K562 (cell line): ENCODE measurements around the gene POC5. TPM values are rescaled to one million over a fixed set of nuclear protein-coding genes. Genes with fewer than 3 reads are reported as not detected.
A peak's percentile ranks its signal among the peaks of the same experiment; 100 is the strongest.

ENCODE experiments used
- BDP1 ChIP-seq: IDR thresholded peaks from 3 replicates; pipeline ENCODE4 v1.6.1; 2011; ENCODE audit not compliant: insufficient read length, insufficient read depth
- CHD1 ChIP-seq: fragments of 200-600 bp; sonication (generic); IDR thresholded peaks from one replicate; pipeline ENCODE4 v1.6.1; 2012; ENCODE audit warnings: mild to moderate bottlenecking, moderate library complexity, low read length, inconsistent platforms
- RAD21 ChIP-seq, 2 experiments: fragments of 250-450 bp in 1 of 2; fragments of 450-650 bp in 1 of 2; sonication (Bioruptor Pico) in 1 of 2; formaldehyde crosslinking in 1 of 2; IDR thresholded peaks in 1 of 2; conservative IDR thresholded peaks in 1 of 2; 2 replicates each; pipeline versions ENCODE4 v1.4.0 to v1.8.0; 2020 to 2022; ENCODE audit warnings: mild to moderate bottlenecking in 2 of 2, moderate library complexity in 1 of 2
- SMC3 ChIP-seq: conservative IDR thresholded peaks from 2 replicates; pipeline ENCODE4 v1.6.1; 2011; ENCODE audit warnings: low read depth, low read length, improper control_type of control experiment; ENCODE audit not compliant: insufficient read depth
- SP1 ChIP-seq: sonication (generic); formaldehyde crosslinking; IDR thresholded peaks from 2 replicates; pipeline ENCODE4 v1.8.1; 2022; ENCODE audit warnings: mild to moderate bottlenecking, missing genetic modification reagents
- STAG1 ChIP-seq: sonication (generic); formaldehyde crosslinking; IDR thresholded peaks from 2 replicates; pipeline ENCODE4 v1.5.0; 2020; ENCODE audit warnings: missing genetic modification reagents, borderline replicate concordance
- TARDBP ChIP-seq: fragments of 450-650 bp; IDR thresholded peaks from 2 replicates; pipeline ENCODE4 v1.6.1; 2016
- TCF7 ChIP-seq: sonication (generic); IDR thresholded peaks from 2 replicates; pipeline ENCODE4 v1.6.1; 2016; ENCODE audit warnings: antibody characterized with exemption, borderline replicate concordance
- ZKSCAN3 ChIP-seq: fragments of 250-450 bp; sonication (Bioruptor Pico); IDR thresholded peaks from 2 replicates; pipeline ENCODE4 v1.4.0; 2020
- ZNF24 ChIP-seq: fragments of 450-650 bp; IDR thresholded peaks from 2 replicates; pipeline ENCODE4 v1.6.1; 2016
- ZZZ3 ChIP-seq: fragments of 450-650 bp; IDR thresholded peaks from 2 replicates; pipeline ENCODE4 v1.6.1; 2016; ENCODE audit warnings: antibody characterized with exemption, mild to moderate bottlenecking, moderate library complexity
- polyA plus RNA-seq, 8 experiments: library from polyadenylated mRNA; depleted of rRNA in 4 of 8; stranded (reverse) in 5 of 8; unstranded in 3 of 8; fragments of >200 nt; fragmentation: Nextera tagmentation in 2 of 8; fragmentation: Illumina TruSeq in 1 of 8; extraction: Ambion mirVana in 2 of 8; extraction: Trizol in 1 of 8; gene quantifications; 2 replicates each; pipeline versions ENCODE4 v1.2.1 to v1.2.3, GENCODE V29; 2011 to 2014; ENCODE audit warnings: inconsistent platforms in 1 of 8, missing spikeins in 1 of 8
- total RNA-seq, 7 experiments: library from RNA; depleted of rRNA in 6 of 7; stranded (reverse); fragments of >200 nt in 6 of 7; fragmentation: Illumina TruSeq in 2 of 7; extraction: Trizol in 2 of 7; gene quantifications; 2 replicates each; pipeline versions ENCODE4 v1.2.1 to v1.2.3, GENCODE V29; 2011 to 2021; ENCODE audit warnings: low replicate concordance in 1 of 7
- TF ChIP-seq, protein P1 (sequence below), 2 experiments: fragments of 450-650 bp; formaldehyde crosslinking in 1 of 2; IDR thresholded peaks; 2 replicates each; pipeline versions ENCODE4 v1.4.0 to v1.6.1; 2014 to 2020; ENCODE audit warnings: mild to moderate bottlenecking in 2 of 2, borderline replicate concordance in 1 of 2, low read depth in 1 of 2
- TF ChIP-seq, protein P2 (sequence below): fragments of 450-650 bp; IDR thresholded peaks from 2 replicates; pipeline ENCODE4 v1.6.1; 2016

The POC5 gene
- total and polyA plus RNA-seq, 9 of the 15 experiments (the other 6 are each of a cell fraction or from before 2014, with no cell fraction given) = 14.5 to 38.2 (median 27.0) TPM

- TF ChIP-seq, protein P1, sequence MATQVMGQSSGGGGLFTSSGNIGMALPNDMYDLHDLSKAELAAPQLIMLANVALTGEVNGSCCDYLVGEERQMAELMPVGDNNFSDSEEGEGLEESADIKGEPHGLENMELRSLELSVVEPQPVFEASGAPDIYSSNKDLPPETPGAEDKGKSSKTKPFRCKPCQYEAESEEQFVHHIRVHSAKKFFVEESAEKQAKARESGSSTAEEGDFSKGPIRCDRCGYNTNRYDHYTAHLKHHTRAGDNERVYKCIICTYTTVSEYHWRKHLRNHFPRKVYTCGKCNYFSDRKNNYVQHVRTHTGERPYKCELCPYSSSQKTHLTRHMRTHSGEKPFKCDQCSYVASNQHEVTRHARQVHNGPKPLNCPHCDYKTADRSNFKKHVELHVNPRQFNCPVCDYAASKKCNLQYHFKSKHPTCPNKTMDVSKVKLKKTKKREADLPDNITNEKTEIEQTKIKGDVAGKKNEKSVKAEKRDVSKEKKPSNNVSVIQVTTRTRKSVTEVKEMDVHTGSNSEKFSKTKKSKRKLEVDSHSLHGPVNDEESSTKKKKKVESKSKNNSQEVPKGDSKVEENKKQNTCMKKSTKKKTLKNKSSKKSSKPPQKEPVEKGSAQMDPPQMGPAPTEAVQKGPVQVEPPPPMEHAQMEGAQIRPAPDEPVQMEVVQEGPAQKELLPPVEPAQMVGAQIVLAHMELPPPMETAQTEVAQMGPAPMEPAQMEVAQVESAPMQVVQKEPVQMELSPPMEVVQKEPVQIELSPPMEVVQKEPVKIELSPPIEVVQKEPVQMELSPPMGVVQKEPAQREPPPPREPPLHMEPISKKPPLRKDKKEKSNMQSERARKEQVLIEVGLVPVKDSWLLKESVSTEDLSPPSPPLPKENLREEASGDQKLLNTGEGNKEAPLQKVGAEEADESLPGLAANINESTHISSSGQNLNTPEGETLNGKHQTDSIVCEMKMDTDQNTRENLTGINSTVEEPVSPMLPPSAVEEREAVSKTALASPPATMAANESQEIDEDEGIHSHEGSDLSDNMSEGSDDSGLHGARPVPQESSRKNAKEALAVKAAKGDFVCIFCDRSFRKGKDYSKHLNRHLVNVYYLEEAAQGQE (IDR thresholded peaks at IDR 0.05; ENCODE audit: borderline replicate concordance) = peak; percentile 45; the same call in 1 of the 2 replicates
- TF ChIP-seq, protein P1 (CRISPR knock-in tag; IDR thresholded peaks at IDR 0.05; ENCODE audit: low read depth) = no peak
- TF ChIP-seq ZNF24 = no peak
- TF ChIP-seq CHD1 = no peak
- TF ChIP-seq ZZZ3 = no peak
- no peak for TF ChIP-seq ZKSCAN3 (CRISPR knock-in tag)
- TF ChIP-seq SMC3 = peak; percentile 58
- TF ChIP-seq, protein P2, sequence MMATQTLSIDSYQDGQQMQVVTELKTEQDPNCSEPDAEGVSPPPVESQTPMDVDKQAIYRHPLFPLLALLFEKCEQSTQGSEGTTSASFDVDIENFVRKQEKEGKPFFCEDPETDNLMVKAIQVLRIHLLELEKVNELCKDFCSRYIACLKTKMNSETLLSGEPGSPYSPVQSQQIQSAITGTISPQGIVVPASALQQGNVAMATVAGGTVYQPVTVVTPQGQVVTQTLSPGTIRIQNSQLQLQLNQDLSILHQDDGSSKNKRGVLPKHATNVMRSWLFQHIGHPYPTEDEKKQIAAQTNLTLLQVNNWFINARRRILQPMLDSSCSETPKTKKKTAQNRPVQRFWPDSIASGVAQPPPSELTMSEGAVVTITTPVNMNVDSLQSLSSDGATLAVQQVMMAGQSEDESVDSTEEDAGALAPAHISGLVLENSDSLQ = no peak
- peak; percentile 51 to 66 for TF ChIP-seq RAD21 (CRISPR knock-in tag; conservative IDR thresholded peaks at IDR 0.05 in 1 of 2, IDR thresholded peaks at IDR 0.05 in 1 of 2)
- no peak for TF ChIP-seq BDP1
- no peak for TF ChIP-seq TCF7
- no peak for TF ChIP-seq SP1 (CRISPR knock-in tag)
- TF ChIP-seq STAG1 = peak; percentile 9; the same call in 1 of the 2 replicates
- TF ChIP-seq TARDBP = no peak
Measured at GRCh38 chr5:75734913-75735789, 17.9 kb upstream of the POC5 start (continued).
